HUDEP-2 (cell line): ENCODE results near the gene PRIMA1.

Experiments used
- DNase-seq, 76 experiments: peaks; one replicate each; lab custom pipeline; 2025; ENCODE audit not compliant: unreplicated experiment in 76 of 76; lab: John Stamatoyannopoulos, UW

PRIMA1 gene

DNA sequence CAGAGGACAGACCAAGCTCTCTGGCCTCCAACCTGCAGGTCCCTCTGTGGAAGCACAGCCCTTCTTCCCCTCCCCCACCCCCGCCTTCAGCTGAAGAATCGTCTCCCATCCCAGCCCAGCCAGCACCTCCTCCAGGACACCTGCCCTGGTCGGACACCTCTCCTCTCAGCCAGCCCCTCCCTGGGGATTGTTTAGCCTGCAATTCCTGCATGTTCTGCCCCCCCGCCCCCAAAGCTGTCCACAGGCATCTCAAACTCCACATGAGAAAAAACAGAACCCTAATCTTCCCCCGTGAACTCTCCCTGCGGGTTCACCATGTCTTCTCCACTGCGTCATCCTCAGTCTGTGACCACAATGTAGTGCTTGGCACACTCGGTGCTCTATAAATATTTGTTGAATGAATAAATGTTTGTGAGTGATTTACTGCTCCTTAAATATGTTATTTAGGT lies 24.1 kb downstream of the PRIMA1 start:
- DNase-seq = no peak

DNA sequence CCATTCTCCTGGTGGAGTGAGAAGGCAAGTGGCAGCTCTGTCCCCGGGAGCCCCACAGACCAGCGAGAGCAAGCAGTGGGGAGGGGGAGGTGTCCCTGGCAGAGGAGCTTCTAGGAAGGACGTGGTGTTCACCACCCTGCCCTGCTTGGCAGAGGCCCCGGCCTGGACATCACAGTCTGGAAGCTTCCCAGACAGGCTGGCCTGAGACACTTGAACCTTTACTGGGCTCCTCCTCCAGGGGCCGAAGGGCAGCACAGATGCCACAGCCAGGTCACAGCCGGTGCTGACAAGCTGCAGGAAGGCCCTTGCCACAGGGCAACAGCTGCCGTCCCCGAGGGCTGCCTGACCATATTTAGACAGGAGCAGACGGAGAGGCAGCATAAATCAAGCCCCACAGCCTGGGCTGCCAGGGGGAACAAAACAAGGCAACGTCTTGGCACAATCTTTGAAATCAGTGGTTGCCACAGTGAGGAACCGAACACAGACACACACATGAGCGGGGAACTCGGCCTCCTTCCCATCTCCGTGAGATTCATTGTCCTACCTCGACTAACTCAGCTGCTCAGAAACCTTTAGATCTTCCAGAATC lies 28.5 kb downstream of the PRIMA1 start:
- no peak for DNase-seq

DNA sequence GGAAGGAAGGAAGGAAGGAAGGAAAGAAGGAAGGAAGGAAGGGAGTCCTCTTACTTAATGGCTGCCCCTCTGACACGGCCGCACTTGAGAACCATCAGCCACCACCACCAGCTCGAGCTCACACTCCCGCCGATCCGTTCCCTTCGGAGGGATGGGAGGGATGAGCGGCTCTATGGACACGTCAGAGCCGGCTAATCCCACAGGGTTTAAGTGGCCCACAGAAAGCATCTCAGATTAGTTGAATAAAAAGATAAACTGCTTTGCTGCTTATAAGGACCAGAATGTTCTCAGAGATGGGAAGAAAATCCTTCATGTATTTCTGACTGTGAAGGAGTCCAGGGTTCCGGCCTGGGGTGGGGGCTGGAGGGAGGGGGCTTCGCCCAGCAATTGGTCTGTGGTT lies 31.1 kb downstream of the PRIMA1 start:
- DNase-seq = no peak

DNA sequence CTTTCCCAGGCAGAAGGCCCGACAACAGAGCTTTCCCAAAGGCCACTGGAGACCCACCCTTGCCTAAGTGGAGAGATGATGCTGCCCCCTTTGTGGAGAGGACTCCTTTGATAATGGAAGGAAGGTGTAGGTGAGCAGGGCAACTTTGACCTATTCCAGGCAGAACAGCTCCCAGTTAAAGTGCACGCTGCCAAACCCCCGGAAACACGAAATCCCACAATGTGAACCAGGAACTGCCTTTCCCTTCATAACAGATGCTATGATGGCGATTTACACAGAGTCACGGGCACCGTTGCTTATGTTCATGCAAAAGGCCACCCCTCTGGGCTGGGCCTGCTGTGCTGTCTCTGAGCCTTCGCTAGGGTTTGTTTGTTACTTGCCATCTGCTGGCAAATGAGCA lies 34.6 kb downstream of the PRIMA1 start:
- no peak for DNase-seq

DNA sequence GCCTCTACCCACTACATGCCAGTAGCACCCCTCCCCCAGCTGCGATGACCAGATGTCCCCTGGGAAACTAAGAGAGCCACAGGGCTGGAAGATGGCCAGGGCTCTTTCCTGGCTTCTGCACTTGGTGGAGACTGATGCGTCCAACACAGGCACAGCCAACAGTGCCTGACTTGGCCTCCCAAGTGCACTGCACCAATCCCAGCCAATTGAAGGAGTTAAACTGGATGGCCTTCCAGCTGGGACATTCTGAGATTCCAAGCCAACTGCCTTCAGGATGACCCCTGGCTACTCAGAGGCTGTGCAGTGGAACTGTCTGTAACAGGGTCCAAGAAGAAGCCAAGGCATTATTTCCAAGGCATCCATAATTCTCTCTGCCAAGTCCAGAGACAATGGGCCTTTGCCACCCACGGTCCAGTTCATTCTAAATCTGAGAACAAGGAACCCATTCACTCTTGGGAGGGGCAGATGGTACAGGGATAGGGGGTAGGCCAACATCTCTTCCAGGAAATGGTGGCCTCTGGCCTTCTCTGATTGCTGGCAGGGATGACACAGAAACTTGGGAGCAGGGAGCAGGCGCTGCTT lies 35.2 kb downstream of the PRIMA1 start:
- no peak for DNase-seq

DNA sequence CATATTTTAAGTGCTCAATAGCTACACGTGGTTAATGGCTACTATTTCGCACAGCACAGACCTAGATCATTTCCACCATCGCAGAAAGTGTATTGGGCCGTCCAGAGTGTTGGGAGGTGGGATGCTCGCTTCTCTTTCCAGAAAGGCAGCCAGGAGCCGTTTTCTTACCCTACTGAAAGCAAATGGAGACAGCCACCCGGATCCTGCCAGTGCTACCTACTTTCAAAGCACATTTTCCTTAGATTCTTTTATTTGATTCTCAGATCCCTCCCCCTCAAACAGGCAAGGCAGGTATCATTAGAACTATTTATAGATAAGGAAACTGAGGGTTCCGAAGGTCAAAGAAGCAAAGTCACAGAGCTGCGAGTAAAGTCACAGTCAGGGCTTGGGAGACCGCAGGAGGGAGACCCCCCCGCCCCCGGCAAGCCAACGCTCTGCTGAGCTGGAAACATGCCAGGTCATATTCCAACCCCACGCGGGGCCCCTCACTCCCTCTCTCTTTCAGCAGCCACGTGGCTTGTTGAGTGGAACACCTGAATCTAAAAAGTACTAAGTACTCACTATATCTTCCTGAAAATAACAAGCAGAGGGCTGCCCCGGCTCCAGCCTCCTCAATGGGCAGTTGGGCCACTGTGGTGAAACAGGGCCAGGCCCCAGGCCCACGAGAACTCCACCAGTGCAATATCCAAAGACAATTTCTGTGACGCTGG lies 36.2 kb downstream of the PRIMA1 start:
- DNase-seq = no peak

DNA sequence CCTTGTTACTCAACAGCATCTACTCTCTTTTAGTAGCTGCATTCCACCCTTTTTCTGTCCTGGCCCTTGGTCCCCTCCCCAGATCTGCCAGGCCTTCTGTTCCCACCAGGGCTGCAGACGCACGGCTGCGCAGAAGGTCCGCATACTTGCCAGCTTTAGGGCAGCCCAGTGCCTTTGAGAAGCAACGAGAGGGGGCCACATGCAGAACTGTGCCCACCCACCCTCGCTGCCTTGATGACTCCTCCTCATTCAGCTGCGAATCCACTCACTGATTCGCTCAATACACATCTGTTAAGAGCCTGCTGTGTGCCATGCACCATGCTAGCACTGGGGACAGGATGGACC lies 39.2 kb downstream of the PRIMA1 start:
- no peak for DNase-seq

DNA sequence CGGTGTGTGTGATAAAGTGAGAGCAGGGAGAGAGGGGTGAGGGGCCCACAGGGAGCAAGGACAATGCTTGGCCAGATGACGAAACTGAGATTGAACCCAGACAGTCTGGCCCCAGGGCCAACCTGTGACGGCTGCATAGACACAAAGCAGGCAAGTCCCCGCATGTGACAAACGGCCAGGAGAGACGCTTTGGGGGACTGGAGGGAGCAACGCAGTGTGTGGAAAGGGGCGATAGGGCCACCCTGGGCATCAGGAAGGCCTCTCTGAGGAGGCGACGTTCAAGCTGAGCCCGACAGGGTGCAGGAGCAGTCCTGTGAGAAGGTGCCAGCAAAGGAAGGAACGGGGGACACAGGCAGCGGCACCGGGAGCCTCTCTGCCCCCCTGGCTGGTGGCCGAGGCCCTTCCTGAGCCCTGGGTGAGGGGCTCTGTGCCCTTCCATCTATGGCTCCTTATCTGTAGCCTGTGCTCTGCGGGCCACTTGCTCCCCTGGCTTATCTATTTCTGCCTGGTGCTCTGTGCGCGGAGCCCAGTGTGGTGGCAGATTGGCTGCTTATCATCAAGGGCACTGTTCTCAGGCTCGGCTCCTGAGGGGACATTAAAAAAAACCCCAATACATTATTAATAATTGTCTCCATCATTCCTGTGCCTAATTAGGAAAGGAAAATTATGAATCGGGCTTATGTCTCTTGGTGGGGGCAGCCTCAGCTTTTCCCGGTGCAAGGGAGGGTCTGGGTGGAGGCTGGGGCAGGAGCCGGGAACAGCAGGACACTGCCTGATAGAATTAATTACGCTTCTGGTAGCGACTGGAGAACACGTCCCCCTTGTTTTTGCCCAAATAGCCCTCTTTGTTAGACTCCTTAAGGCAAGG lies 39.8 kb downstream of the PRIMA1 start:
- DNase-seq = peak in 75 of 76 experiments; percentile 12 to 83 (median 61)

DNA sequence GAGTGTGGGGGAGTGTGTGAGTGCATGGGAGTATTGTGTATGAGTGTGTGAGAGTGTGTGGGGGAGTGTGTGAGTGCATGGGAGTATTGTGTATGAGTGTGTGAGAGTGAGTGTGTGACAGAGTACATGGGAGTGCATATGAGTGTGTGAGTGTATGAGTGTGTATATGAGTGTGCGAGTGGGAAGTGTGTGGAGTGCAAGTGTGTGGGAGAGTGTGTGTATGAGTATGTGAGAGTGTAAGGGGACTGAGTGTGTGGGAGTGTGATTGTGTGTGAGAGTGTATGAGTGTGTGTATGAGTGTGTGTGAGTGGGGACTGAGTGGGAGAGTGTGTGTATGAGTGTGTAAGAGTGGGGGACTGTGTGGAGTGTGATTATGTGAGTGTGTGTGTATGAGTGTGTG lies 40.7 kb downstream of the PRIMA1 start:
- no peak for DNase-seq

DNA sequence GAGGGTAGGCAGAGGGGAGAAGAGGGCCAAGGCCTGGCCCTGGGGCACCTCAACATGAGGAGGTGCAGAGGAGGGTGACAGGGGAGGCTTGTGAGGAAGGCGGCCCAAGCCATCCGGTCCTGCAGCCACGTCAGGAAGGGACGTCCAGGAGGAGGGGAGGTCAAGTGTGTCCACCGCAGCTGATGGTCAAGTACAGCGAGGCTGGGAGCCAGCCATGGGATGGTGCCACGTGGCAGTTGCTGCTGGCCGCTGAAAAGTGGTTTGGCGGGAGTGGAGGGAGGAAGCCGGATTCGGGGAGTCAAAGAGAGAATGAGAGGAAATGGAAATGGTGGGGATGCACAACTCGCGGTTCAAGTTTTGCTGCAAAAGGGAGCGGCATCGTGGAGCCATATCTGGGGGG lies 41.2 kb downstream of the PRIMA1 start:
- no peak for DNase-seq

DNA sequence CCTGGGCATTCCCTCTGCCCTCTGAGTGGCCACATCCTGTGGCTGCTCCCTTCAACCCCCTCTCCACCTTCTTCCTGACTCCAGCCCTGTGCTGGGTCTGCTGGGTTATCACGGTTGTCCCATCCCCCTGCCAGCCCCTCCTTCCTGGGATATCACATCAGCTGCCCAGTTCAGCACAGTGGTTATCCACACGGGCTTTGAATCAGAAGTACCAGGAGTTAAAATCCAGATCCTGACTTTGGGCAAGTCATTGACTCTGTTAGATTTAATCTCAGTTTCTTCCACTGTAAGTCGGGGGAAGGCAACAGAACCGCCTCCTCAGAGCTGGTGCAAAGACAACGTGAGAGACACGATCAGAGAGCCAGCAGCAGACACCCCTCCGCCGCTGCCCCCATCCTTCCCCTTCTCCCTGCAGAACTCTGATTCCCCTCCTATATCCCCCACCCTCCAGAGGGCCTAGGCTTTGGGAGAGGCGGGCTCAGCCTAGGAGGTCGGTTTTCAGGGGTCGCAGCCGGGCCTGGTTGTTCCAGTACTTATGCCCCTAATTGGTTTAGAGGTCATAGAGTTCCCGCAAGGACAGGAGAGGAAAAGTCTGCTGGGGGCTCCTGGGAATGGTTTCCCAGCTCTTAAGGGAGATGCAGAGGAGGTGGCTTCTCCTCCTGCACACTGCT lies 42.5 kb downstream of the PRIMA1 start:
- no peak for DNase-seq

DNA sequence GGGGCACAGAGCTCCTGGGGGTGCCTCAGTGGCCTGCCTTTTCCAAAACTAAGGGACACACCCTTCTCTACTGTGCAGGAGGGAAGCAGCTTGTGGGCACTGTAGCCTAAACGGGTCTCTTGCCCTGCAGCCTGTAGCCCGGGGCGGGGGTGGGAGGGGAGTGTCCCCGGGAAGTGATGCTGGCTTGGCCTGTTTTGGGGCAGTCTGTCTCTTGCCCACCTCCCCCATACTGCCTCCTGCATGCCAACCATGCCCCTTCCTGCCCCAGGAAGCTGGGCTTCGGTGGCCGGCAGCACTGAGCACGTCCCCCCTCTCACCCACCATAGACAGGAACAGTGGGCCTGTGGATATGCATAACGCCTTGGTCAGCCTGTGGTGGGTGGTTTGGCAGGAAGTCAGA lies 43.4 kb downstream of the PRIMA1 start:
- no peak for DNase-seq

DNA sequence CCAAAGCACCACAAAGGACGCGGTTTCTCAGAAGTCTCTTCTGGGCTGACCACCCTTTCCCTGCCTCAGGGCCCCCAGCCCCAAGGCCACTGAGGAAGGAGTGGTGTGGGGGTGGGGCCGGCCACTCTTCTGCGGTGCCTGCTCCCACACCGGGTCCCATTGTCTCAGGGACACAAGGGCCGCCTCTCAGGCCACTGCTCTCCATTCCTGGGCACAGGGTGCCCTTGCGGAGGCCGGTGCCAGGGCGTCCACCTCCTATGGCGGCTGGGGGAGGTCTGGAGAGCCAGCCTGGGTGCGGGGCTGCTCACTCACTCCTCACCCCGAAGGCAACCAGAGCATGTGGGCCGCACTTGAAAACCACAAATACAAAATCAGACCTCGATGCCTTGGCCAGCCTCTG lies 44.1 kb downstream of the PRIMA1 start:
- DNase-seq = no peak

DNA sequence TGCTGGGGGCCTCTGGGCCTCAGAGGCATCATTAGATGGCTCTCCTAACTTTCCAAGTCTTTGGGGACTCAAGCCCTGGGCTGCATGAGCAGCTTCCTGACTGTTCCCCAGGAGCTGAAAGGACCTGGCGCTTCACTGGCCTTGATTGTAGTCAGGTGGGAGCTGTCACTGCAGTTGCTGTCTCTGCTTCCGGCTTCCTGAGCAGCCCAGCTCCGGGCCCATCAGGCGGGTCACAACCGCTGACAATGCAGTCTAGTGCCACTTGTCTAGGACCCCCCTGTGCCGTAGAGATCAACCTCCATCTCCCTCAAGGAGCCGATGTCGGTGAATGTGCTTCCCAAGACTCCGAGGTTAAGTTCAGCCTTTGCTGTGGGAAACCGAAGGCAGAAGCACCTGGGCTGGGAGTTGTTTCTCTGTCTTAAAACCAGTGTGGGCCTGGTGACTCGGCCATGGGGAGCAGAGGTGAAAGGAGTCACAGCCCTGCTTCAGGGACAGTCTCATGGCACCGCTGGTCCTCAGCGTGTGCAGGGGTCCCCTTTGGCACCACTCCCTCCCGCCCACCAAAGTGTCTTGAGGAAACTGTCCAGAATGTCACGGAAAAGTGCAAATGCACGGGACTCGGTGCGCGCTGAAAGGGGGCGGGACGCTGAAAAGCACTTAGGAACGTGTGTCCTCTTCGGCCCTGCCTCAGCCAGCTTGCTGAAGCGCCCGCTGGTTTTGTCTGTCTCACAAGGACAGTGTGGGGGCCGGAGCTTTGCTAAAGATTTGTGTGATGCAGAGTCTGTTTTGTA lies 44.8 kb downstream of the PRIMA1 start:
- DNase-seq = no peak

DNA sequence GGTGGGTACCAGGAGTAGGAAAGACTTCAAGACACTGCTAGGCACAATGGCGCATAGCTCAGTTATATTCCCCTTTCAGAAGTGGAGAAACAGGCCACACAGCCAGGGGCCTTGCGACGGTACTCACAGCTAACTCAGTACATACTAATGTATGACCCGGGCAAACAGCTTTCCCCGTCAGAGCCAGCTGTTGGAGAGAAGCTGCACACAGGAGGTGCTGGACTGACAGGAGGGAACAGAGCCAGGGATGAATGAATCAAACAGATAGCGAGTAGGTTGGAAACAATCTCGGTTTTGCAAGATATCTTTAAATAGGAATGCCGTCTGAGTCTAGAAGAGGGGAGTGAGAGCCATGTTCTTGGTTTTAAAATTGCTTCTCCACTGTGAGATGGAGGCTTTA lies 45.5 kb downstream of the PRIMA1 start:
- DNase-seq = no peak

DNA sequence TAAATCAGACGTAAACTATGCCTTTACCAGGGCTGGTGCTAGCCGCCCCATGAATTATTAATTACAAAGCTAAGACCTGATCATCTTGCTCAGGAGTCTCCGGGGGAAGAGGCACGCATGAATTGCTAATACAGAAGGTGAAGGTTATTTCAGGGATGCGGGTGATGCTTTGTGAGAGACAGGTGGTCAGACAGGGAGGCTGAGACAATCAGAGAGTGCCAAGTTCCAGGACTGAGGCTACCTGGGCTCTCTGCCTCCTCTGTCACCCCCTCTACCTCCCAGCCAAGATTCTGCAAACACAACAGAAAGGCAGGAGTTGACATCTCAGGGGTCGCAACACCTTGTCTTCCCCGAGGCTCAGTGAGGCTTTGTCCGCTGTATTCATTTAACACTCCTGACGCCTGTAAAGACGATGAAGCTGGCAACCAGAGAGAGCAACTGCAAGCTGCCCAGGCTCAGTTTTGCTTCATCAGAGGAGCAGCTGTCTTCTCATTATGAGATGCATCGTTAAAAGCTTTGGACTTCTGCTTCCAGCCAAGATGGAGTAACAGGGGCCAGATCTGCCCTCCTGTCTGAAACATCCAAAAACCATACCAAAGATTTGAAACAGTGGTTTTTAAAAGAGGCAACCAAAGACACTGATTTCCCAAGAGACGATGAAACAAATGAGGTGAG lies 46.6 kb downstream of the PRIMA1 start:
- no peak for DNase-seq

DNA sequence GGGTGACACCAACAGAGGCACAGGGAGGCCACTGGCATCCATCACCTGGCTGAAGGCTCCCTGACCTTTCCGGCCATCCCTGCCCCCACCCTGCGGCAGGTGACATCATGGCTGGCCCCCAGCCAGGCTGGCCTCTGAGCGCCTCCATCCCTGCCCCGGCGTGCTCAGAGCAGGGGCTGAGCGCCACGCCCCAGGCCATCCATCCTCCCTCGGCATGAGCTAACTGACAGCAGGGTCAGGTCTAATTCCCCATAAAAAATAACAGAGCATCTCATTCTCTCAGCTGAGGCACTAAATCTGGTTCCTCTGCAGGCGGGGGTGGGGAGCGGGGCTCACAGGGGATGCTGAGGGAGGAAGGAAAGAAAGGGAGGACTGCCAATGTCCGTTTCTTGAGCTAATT lies 50.7 kb downstream of the PRIMA1 start:
- DNase-seq = no peak

DNA sequence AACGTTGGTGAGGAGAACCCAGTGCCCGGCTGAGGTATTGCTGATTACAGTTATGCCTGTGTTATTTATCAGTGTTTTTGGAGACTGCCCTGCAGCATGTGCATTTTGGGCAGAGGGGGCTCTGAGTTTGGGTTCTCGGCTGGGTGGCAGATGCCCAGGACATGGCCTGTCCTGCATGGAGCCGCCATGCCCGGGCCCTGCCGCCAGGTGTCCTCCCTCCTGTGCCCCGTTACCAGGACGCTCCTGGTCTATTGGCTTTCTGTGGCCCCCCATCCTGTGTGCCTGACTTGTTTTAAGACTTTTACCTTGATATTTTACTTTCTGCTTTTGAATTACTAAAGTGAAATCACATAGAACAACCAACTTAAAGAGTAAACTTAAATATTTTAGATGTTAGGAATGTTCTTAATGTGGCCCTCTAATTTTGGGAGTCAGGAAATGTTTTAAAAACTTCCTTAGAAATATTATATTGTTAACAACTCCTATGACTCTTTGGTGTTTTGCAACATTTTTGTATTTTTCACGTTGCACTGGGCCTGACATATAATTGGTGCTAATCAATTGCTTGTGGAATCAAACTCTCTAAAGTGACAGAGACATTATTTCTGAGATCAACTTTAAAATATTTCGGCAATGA lies 51.8 kb downstream of the PRIMA1 start:
- DNase-seq = peak in 16 of 76 experiments; percentile 4 to 38 (median 18)

DNA sequence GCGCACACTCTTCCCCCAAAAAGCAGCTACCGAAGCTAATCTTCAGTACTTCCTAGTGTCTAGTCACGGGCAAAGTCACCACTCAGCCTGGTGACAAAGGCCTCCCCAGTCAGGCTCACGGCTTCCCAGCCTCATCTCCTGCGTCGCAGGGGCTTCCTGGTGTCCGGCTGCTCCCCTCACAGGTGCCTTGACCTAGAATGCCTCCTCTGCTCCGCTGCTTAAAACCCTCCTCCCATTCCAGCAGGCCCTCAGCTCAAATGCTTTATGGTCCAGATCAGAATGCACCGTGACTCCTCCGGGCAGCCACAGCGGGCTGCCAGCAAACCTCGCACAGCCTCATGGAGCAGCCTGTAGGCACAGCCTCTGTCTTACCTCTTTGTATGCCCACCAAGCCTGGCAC lies 53.1 kb downstream of the PRIMA1 start:
- DNase-seq = no peak
